HG03442 (cell line): ENCODE results near the gene XYLT2.

ENCODE experiments used
- ATAC-seq: cut with Tn5 transposase; IDR thresholded peaks from one replicate; pipeline ENCODE4 v1.9.1; 2021; ENCODE audit warnings: mild to moderate bottlenecking, moderate library complexity; ENCODE audit not compliant: unreplicated experiment

XYLT2 gene

GRCh38 chr17:50348522-50349242, 2.8 kb downstream of the XYLT2 start:
- ATAC-seq: no peak

GRCh38 chr17:50349243-50349600, 3.3 kb downstream of the XYLT2 start:
- ATAC-seq: no peak

- ATAC-seq: no peak
These were observed 4.8 kb downstream of the XYLT2 start for GRCh38 chr17:50350733-50351132.

GRCh38 chr17:50352072-50352692, 6.3 kb downstream of the XYLT2 start:
- ATAC-seq: no peak

GRCh38 chr17:50352693-50353599, 7.0 kb downstream of the XYLT2 start:
- no peak for ATAC-seq

GRCh38 chr17:50353600-50354195, 7.8 kb downstream of the XYLT2 start:
- no peak for ATAC-seq

- ATAC-seq: no peak
These were observed 8.3 kb downstream of the XYLT2 start for GRCh38 chr17:50354198-50354597.

GRCh38 chr17:50354776-50355175, 8.8 kb downstream of the XYLT2 start:
- ATAC-seq: no peak

- no peak for ATAC-seq
These were observed 9.4 kb downstream of the XYLT2 start for GRCh38 chr17:50355336-50355700.

- ATAC-seq: no peak
These were observed 9.9 kb downstream of the XYLT2 start for GRCh38 chr17:50355701-50356341.

GRCh38 chr17:50356418-50356817, 10.5 kb downstream of the XYLT2 start:
- no peak for ATAC-seq

GRCh38 chr17:50356892-50357510, 11.1 kb downstream of the XYLT2 start:
- no peak for ATAC-seq

- no peak for ATAC-seq
These were observed 12.3 kb downstream of the XYLT2 start for GRCh38 chr17:50358177-50358576.

- no peak for ATAC-seq
These were observed 13.2 kb downstream of the XYLT2 start for GRCh38 chr17:50359005-50359699.

GRCh38 chr17:50359998-50360461, 14.1 kb downstream of the XYLT2 start:
- no peak for ATAC-seq

GRCh38 chr17:50360486-50361115, 14.7 kb downstream of the XYLT2 start:
- ATAC-seq: no peak

- ATAC-seq: peak; percentile 65
These were observed 15.9 kb downstream of the XYLT2 start for GRCh38 chr17:50361561-50362480.

GRCh38 chr17:50362661-50363060, 16.7 kb downstream of the XYLT2 start:
- ATAC-seq: no peak
